Measurements from ENCODE around the gene CISTR. TPM values are rescaled to one million over a fixed set of nuclear protein-coding genes. Genes with fewer than 3 reads are reported as not detected.

Gene CISTR
- total and polyA plus RNA-seq, 2 experiments from 2014 or later, result not detected

GRCh38 chr12:53696655-53697331 lies 55.0 kb downstream of the CISTR start:
- H3K27me3 ChIP-seq (ENCODE audit: insufficient read depth), result peaks cover 85% of the 10 kb centered on the region
- peaks cover 49% of the 10 kb centered on the region for H3K27me3 Mint-ChIP-seq (ENCODE audit: insufficient read depth, low read depth, poor library complexity)
- no peak overlapping the region for H3K27ac ChIP-seq (ENCODE audit: low read depth)
- H3K36me3 Mint-ChIP-seq (ENCODE audit: low read depth), result no peaks in the 10 kb centered on the region; the same call in 2 of the 3 replicates
- no peaks in the 10 kb centered on the region for H3K9me3 Mint-ChIP-seq
- no peaks in the 10 kb centered on the region for H3K9me2 ChIP-seq (ENCODE audit: insufficient read depth)
- no peaks in the 10 kb centered on the region for H3K79me2 ChIP-seq (replicated peaks; ENCODE audit: insufficient read depth)
- H3K4me3 ChIP-seq, result peak overlapping the region; percentile 47
- peak; percentile 2; the same call in 2 of the 3 replicates for ATAC-seq
- peak; percentile 66 for TF ChIP-seq EZH2 (IDR thresholded peaks at IDR 0.05; ENCODE audit: low read depth, unreplicated experiment)
- TF ChIP-seq POLR2AphosphoS5 (IDR thresholded peaks at IDR 0.05; ENCODE audit: low read depth), result no peak
- peaks cover 18% of the 10 kb centered on the region for H3K4me1 ChIP-seq (ENCODE audit: insufficient read depth)
- no peaks in the 10 kb centered on the region for H4K20me1 ChIP-seq (replicated peaks; ENCODE audit: insufficient read depth)
- peak overlapping the region; percentile 72 for H3K4me3 Mint-ChIP-seq
- H2AFZ ChIP-seq, result peak overlapping the region; percentile 48
- H3K4me2 ChIP-seq, result peak overlapping the region; percentile 73
- H3K4me1 Mint-ChIP-seq, result peaks cover 31% of the 10 kb centered on the region
- no peaks in the 10 kb centered on the region for H3K36me3 ChIP-seq (ENCODE audit: insufficient read depth)
- 0 out of 2 replicates have a peak, but pooled peaks cover 3% of the 10 kb centered on the region for H3F3A ChIP-seq (replicated peaks; ENCODE audit: low read depth)
- peak overlapping the region; percentile 46; the same call in 1 of the 2 replicates for H3K27ac Mint-ChIP-seq
- DNase-seq (ENCODE audit: low spot score), result peak; percentile 25

Other genes starting within 250 kb of the CISTR start
- gene NPFF, start 244.5 kb downstream of the CISTR start, total RNA-seq (2014; rRNA removed; shearing (Covaris generic)), result 0.69 TPM in 1 of 2 replicates, not detected in the other
- 0.71 and 0.96 TPM in 2 replicates for gene NPFF, start 244.5 kb downstream of the CISTR start, polyA plus RNA-seq (2016; fragmentation: Nextera tagmentation; extraction: Ambion mirVana)
- 13.2 and 13.9 TPM in 2 replicates for gene ATF7, start 125.6 kb downstream of the CISTR start, total RNA-seq (2014; rRNA removed; shearing (Covaris generic))
- gene ATF7, start 125.6 kb downstream of the CISTR start, polyA plus RNA-seq (2016; fragmentation: Nextera tagmentation; extraction: Ambion mirVana), result 16.3 and 16.6 TPM in 2 replicates
- 362 and 393 TPM in 2 replicates for gene ATP5MC2, start 75.9 kb downstream of the CISTR start, total RNA-seq (2014; rRNA removed; shearing (Covaris generic))
- gene ATP5MC2, start 75.9 kb downstream of the CISTR start, polyA plus RNA-seq (2016; fragmentation: Nextera tagmentation; extraction: Ambion mirVana), result 815 and 821 TPM in 2 replicates
- 20.4 and 21.3 TPM in 2 replicates for gene CALCOCO1, start 24.5 kb downstream of the CISTR start, total RNA-seq (2014; rRNA removed; shearing (Covaris generic))
- 4.6 and 6.5 TPM in 2 replicates for gene CALCOCO1, start 24.5 kb downstream of the CISTR start, polyA plus RNA-seq (2016; fragmentation: Nextera tagmentation; extraction: Ambion mirVana)
- gene HOXC13, start 186.9 kb upstream of the CISTR start, total RNA-seq (2014; rRNA removed; shearing (Covaris generic)), result 0.10 TPM in 1 of 2 replicates, not detected in the other
- gene HOXC13, start 186.9 kb upstream of the CISTR start, polyA plus RNA-seq (2016; fragmentation: Nextera tagmentation; extraction: Ambion mirVana), result not detected in 2 replicates
- not detected in 2 replicates for gene HOXC12, start 202.9 kb upstream of the CISTR start, total RNA-seq (2014; rRNA removed; shearing (Covaris generic))
- gene HOXC12, start 202.9 kb upstream of the CISTR start, polyA plus RNA-seq (2016; fragmentation: Nextera tagmentation; extraction: Ambion mirVana), result not detected in 2 replicates
- gene HOXC11, start 221.1 kb upstream of the CISTR start, total RNA-seq (2014; rRNA removed; shearing (Covaris generic)), result not detected in 2 replicates
- gene HOXC11, start 221.1 kb upstream of the CISTR start, polyA plus RNA-seq (2016; fragmentation: Nextera tagmentation; extraction: Ambion mirVana), result not detected in 2 replicates
- gene HOTAIR, start 223.0 kb upstream of the CISTR start, total RNA-seq (2014; rRNA removed; shearing (Covaris generic)), result not detected in 2 replicates
- not detected in 2 replicates for gene HOTAIR, start 223.0 kb upstream of the CISTR start, polyA plus RNA-seq (2016; fragmentation: Nextera tagmentation; extraction: Ambion mirVana)
- not detected in 2 replicates for gene HOXC10, start 233.2 kb upstream of the CISTR start, total RNA-seq (2014; rRNA removed; shearing (Covaris generic))
- gene HOXC10, start 233.2 kb upstream of the CISTR start, polyA plus RNA-seq (2016; fragmentation: Nextera tagmentation; extraction: Ambion mirVana), result not detected in 2 replicates
- gene HOXC9, start 248.2 kb upstream of the CISTR start, total RNA-seq (2014; rRNA removed; shearing (Covaris generic)), result not detected in 2 replicates
- not detected in 2 replicates for gene HOXC9, start 248.2 kb upstream of the CISTR start, polyA plus RNA-seq (2016; fragmentation: Nextera tagmentation; extraction: Ambion mirVana)

Data from GM23338 (cell line).